Lower leg skin (tissue), 3 donors: Measurements from ENCODE around the gene KLK4.

ENCODE experiments used
- CTCF ChIP-seq, 3 donors: fragments of 450-650 bp; IDR thresholded peaks; one replicate each; pipeline ENCODE4 v1.5.1; 2016; ENCODE audit warnings: antibody characterized with exemption in 3 of 3, mild to moderate bottlenecking in 3 of 3, moderate library complexity in 2 of 3
- POLR2A ChIP-seq, 2 donors: fragments of 450-650 bp; IDR thresholded peaks; one replicate each; pipeline ENCODE4 v1.6.1; 2016 to 2017; ENCODE audit warnings: antibody characterized with exemption in 2 of 2, mild to moderate bottlenecking in 1 of 2, moderate library complexity in 1 of 2

- TF ChIP-seq POLR2A (IDR thresholded peaks at IDR 0.05), result no peak
- no peak for TF ChIP-seq CTCF (IDR thresholded peaks at IDR 0.05)
These were observed 14.5 kb upstream of the KLK4 start for GRCh38 chr19:50925734-50926133.
